PC-9 (cell line): ENCODE data around the gene C1orf216.

Experiments
- CTCF ChIP-seq: fragments of 200-600 bp; sonication (generic); conservative IDR thresholded peaks from 2 replicates; pipeline ENCODE4 v1.6.1; 2017; ENCODE audit warnings: mixed run types, antibody characterized with exemption, mild to moderate bottlenecking, moderate library complexity
- EZH2 ChIP-seq: fragments of 200-600 bp; sonication (generic); IDR thresholded peaks from 2 replicates; pipeline ENCODE4 v1.8.0; 2017; ENCODE audit warnings: antibody characterized with exemption, low read depth

- no peak for TF ChIP-seq CTCF
- no peak for TF ChIP-seq EZH2
Measured at GRCh38 chr1:35708952-35709351, 9.7 kb downstream of the C1orf216 start.
